ENCODE measurements around the gene PPIL1.

- no peak for TF ChIP-seq CTCF (optimal IDR thresholded peaks at IDR 0.05 in 1 of 3, IDR thresholded peaks at IDR 0.05 in 1 of 3, conservative IDR thresholded peaks at IDR 0.05 in 1 of 3; ENCODE audit: extremely low read depth in 1 of 3, insufficient read depth in 2 of 3, low read length in 3 of 3)
- TF ChIP-seq EZH2 (IDR thresholded peaks at IDR 0.05; ENCODE audit: low read length) = no peak
Observed at GRCh38 chr6:36843170-36843569, 31.4 kb downstream of the PPIL1 start.

Measured in keratinocyte (primary cell).